22Rv1 (cell line): ENCODE results near the gene COL7A1.

ENCODE experiments used
- CTCF ChIP-seq: fragments of 450-650 bp; IDR thresholded peaks from 2 replicates; pipeline ENCODE4 v1.5.1; 2017; ENCODE audit warnings: mild to moderate bottlenecking
- ZFX ChIP-seq: fragments of 450-650 bp; IDR thresholded peaks from 2 replicates; pipeline ENCODE4 v1.6.1; 2017; ENCODE audit warnings: antibody characterized with exemption, borderline replicate concordance

- TF ChIP-seq CTCF, result no peak
- no peak for TF ChIP-seq ZFX
Observed at GRCh38 chr3:48572517-48572916, 22.6 kb downstream of the COL7A1 start.
